Esophagus squamous epithelium (tissue), 5 donors: Measurements from ENCODE around the gene BARX1. TPM values are rescaled to one million over a fixed set of nuclear protein-coding genes. Genes with fewer than 3 reads are reported as not detected.

Experiments
- DNase-seq: peaks from one replicate; lab custom pipeline; 2025; lab: John Stamatoyannopoulos, UW
- H3K27ac ChIP-seq, 4 donors: fragments of 200-600 bp; sonication (generic); one replicate each; pipeline ENCODE4 v1.5.1; 2016 to 2019; ENCODE audit warnings: mild to moderate bottlenecking in 1 of 4
- H3K27me3 ChIP-seq, 4 donors: fragments of 200-600 bp; sonication (generic); 1 replicate in 3 of 4; 2 replicates in 1 of 4; pipeline versions ENCODE4 v1.5.1 to v1.6.0; 2017 to 2021; ENCODE audit warnings: antibody characterized with exemption in 1 of 4
- H3K36me3 ChIP-seq, 3 donors: fragments of 200-600 bp; sonication (generic); one replicate each; pipeline ENCODE4 v1.5.1; 2016 to 2019
- H3K4me1 ChIP-seq, 3 donors: fragments of 200-600 bp; sonication (generic); one replicate each; pipeline ENCODE4 v1.5.1; 2017 to 2019
- H3K4me3 ChIP-seq, 4 donors: fragments of 200-600 bp; sonication (generic); 1 replicate in 3 of 4; 2 replicates in 1 of 4; pipeline ENCODE4 v1.5.1; 2016 to 2019; ENCODE audit warnings: mild to moderate bottlenecking in 2 of 4, moderate library complexity in 1 of 4
- H3K9me3 ChIP-seq, 3 donors: fragments of 200-600 bp; sonication (generic); one replicate each; pipeline ENCODE4 v1.5.1; 2016 to 2019
- CTCF ChIP-seq, 6 experiments: fragments of 450-650 bp in 4 of 6; fragments of 200-600 bp in 2 of 6; sonication (generic) in 2 of 6; IDR thresholded peaks; one replicate each; pipeline ENCODE4 v1.5.1; 2016 to 2019; ENCODE audit warnings: antibody characterized with exemption in 6 of 6, mild to moderate bottlenecking in 4 of 6, moderate library complexity in 4 of 6
- POLR2A ChIP-seq, 4 donors: fragments of 450-650 bp; IDR thresholded peaks; one replicate each; pipeline ENCODE4 v1.6.1; 2017; ENCODE audit warnings: antibody characterized with exemption in 4 of 4, mild to moderate bottlenecking in 4 of 4, moderate library complexity in 3 of 4
- WGBS, 2 donors: methylation state at CpG; one replicate each; pipeline ENCODE4 v1.1.5; 2018; 5-methylcytosine and 5-hydroxymethylcytosine counted together
- intact Hi-C: fragments of 100-400 bp; cut with DNase I; formaldehyde crosslinking; loops from one replicate; pipeline ENCODE4 v1.15.0; 2022
- total RNA-seq, 4 donors: library from RNA; depleted of rRNA; stranded (reverse); fragments of >200 nt; gene quantifications; one replicate each; pipeline ENCODE4 v1.1.0, GENCODE V29; 2016
- donor health status: DM: yes; HTN: yes; CAD: no.

Gene BARX1, protein sequence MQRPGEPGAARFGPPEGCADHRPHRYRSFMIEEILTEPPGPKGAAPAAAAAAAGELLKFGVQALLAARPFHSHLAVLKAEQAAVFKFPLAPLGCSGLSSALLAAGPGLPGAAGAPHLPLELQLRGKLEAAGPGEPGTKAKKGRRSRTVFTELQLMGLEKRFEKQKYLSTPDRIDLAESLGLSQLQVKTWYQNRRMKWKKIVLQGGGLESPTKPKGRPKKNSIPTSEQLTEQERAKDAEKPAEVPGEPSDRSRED
- not detected for total RNA-seq

- Histone ChIP-seq H3K36me3 (no peaks in the 10 kb centered on the region), H3K4me3 (peak within 1 kb of the TSS in 2 of 4 donors; percentile 33 to 52), H3K27me3 (peaks cover 47 to 98% (median 80%) of the 10 kb centered on the region in 4 donors), H3K4me1 (peaks cover 36 to 79% (median 52%) of the 10 kb centered on the region in 3 donors), H3K27ac (no peak within 1 kb of the TSS), H3K9me3 (peaks cover 0 to under 1% (median 0%) of the 10 kb centered on the region in 3 donors)
- WGBS, 2 donors = 1 to 2% methylated on average over 30 to 34 of the region's 102 CpGs
- TF ChIP-seq POLR2A (IDR thresholded peaks at IDR 0.05) (no peak), CTCF (IDR thresholded peaks at IDR 0.05) (no peak)
- DNase-seq = no peak
- intact Hi-C loops = no loop called here
Measured at GRCh38 chr9:93955111-93955980, at the start of gene BARX1. Gene BARX1 (minus strand): TSS chr9:93955355. CDS start chr9:93955146, 209 bp downstream.

DNA sequence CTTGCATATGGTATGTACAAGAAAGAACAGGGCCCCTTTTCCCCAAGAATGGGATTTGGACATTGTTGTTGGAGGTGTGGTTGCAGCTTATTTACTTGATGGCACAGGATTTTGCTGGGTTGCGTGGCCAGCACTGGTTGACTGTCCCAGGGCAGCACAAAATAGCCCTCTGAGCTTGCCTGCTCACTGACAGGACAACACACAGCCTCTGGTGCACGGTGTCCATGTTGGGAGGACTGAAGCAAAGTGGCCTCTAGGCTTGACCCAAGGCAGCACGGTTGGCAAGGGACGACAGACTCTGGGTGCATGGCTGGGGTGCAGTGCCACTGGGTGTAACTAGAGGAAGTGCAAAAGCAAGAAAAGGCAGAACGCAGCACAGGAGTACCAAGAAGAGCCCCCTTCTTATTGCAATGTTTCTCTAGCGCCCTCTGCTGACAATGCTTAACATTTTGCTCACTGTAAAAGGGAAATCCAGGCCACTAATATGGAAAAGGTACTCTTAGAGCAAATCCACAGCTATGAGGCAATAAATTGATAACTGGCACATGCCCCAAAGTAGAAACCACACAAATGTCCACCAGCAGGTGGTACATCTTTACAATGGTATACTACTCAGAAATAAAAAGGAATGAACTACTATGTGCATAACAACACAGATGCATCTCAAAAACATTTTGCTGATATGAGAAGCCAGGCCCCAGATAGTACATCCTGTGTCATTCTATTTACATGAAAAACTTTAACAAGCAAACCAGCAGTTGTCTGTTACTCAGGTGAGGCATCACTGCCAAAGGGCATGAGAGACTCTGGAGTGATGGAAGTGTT lies 47.4 kb upstream of the BARX1 start:
- intact Hi-C loops = no loop called here
- no peaks in the 10 kb centered on the region for H3K4me1 ChIP-seq
- no peaks in the 10 kb centered on the region for H3K36me3 ChIP-seq
- WGBS, 2 donors = 32 to 38% methylated on average over 5 to 6 of the region's 6 CpGs
- H3K9me3 ChIP-seq = no peaks in the 10 kb centered on the region
- no peak overlapping the region for H3K27ac ChIP-seq
- no peak for DNase-seq
- no peak overlapping the region for H3K4me3 ChIP-seq
- TF ChIP-seq CTCF (IDR thresholded peaks at IDR 0.05) = peak in 5 of 6 experiments; percentile 22 to 51 (median 33)
- TF ChIP-seq POLR2A (IDR thresholded peaks at IDR 0.05) = no peak
- H3K27me3 ChIP-seq = no peaks in the 10 kb centered on the region

DNA sequence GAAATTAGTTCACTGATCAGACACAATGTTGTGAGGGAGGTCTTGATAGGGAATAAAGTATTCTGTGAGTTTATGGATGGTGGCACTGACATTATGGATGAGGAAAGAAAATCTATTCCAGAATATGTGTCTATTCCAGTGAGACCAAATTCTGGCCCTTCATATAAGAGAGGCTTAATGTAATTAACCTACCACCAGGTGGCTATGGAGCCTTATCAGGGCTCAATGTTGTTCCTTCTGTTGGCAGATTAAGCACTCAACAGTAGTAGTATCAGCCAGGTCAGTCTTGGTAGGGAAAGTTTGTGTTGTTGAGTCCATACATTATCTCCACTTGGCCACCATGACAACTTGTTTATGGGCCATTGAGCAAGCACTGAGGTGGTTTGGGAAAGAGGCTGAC lies 41.7 kb upstream of the BARX1 start:
- H3K9me3 ChIP-seq = no peaks in the 10 kb centered on the region
- intact Hi-C loops = no loop called here
- no peak overlapping the region for H3K4me3 ChIP-seq
- no peak for DNase-seq
- no peaks in the 10 kb centered on the region for H3K36me3 ChIP-seq
- TF ChIP-seq POLR2A (IDR thresholded peaks at IDR 0.05) (no peak), CTCF (IDR thresholded peaks at IDR 0.05) (peak in 1 of 6 experiments; percentile 31)
- no peaks in the 10 kb centered on the region for H3K4me1 ChIP-seq
- H3K27ac ChIP-seq = no peak overlapping the region
- peaks cover 0 to 7% (median 0%) of the 10 kb centered on the region in 4 donors for H3K27me3 ChIP-seq

DNA sequence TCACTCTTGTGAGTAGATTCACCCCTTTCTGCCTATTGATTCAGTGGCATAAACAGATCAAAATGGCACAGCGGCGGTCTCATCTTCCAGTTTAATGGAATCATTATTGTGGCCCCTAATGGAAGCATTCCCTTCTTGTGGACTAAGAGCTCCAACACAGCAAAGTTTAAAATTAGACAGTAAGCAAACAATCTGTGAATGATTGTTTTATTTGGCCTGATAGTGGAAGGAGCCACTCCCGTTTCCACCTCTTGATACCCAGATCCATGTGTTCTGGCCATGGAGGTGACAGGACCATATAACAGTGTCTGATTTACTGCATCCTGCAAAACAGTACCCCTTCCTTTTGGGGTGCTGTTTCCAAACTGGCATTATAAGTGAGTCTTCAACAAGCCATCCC lies 41.2 kb upstream of the BARX1 start:
- intact Hi-C loops = no loop called here

More for the DNA sequence above, 41.2 kb upstream of the BARX1 start:
- no peak overlapping the region for H3K27ac ChIP-seq
- no peaks in the 10 kb centered on the region for H3K4me1 ChIP-seq
- no peak for TF ChIP-seq CTCF (IDR thresholded peaks at IDR 0.05)
- no peak for TF ChIP-seq POLR2A (IDR thresholded peaks at IDR 0.05)
- H3K9me3 ChIP-seq = no peaks in the 10 kb centered on the region
- H3K27me3 ChIP-seq = peaks cover 0 to 7% (median 0%) of the 10 kb centered on the region in 4 donors
- WGBS, 2 donors = 54 to 88% methylated on average over 1 to 3 of the region's 3 CpGs
- H3K36me3 ChIP-seq = no peaks in the 10 kb centered on the region
- no peak for DNase-seq
- H3K4me3 ChIP-seq = no peak overlapping the region
